GM19240 (cell line): ENCODE data around the gene RASSF4.

Experiments
- DNase-seq: peaks from one replicate; pipeline ENCODE4 v3.0.0; 2011; ENCODE audit warnings: low spot score; ENCODE audit not compliant: insufficient read length

RASSF4 gene

DNA sequence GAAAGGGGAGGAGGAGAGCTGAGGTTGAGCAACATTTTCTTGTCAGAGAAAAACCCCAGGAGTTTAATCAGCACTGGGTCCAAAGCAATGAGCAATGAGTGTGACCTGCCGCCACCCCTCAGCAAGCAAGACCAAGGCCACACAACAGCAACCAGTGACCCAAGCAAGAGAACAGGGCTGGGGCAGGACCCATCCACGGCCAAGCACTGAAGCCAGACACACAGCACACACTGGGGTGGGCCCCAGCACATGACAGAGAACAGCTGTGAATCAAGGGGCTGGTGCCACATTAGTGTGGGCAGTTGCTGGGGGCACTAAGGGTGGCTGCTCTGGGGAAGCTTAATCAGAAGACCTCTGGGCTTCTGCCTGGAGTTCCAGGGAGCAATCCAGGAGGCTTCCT lies 32.2 kb upstream of the RASSF4 start:
- DNase-seq, result no peak

GRCh38 chr10:44928462-44928861 lies 31.1 kb upstream of the RASSF4 start:
- DNase-seq, result no peak

GRCh38 chr10:44929356-44930255 lies 30.0 kb upstream of the RASSF4 start:
- DNase-seq, result no peak

DNA sequence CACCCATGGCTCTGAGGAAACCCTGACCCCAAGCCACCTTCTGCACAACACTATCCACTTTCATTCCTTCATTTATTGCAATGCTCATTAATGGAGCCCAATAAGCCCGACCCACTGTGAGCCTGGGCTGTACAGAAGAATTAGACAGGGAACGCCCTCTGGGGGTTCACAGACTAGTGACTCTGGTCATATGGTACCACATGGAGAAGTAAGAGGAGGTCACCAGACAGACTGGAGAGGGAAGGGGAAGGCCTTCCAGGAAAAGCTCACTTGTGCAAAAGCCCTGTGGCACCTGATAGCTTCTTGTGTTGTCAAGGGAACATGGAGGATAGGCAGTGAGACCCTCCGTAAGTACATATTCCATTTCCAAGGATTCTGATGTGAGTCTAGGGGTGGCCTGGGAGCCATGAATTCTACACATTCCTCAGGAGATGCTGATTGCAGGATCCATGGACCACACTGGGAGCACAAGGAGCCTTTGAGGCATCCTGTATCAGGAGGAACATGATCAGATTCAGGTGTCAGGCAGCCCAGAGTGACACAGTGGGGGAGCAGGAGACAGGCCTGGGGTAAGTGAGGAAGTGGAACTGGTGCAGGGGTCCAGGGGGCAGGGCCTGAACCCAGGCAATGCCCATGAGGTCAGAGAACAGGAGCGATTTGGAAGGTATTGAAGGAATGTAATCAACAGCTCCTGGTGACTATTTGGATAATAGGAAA lies 28.5 kb upstream of the RASSF4 start:
- no peak for DNase-seq

DNA sequence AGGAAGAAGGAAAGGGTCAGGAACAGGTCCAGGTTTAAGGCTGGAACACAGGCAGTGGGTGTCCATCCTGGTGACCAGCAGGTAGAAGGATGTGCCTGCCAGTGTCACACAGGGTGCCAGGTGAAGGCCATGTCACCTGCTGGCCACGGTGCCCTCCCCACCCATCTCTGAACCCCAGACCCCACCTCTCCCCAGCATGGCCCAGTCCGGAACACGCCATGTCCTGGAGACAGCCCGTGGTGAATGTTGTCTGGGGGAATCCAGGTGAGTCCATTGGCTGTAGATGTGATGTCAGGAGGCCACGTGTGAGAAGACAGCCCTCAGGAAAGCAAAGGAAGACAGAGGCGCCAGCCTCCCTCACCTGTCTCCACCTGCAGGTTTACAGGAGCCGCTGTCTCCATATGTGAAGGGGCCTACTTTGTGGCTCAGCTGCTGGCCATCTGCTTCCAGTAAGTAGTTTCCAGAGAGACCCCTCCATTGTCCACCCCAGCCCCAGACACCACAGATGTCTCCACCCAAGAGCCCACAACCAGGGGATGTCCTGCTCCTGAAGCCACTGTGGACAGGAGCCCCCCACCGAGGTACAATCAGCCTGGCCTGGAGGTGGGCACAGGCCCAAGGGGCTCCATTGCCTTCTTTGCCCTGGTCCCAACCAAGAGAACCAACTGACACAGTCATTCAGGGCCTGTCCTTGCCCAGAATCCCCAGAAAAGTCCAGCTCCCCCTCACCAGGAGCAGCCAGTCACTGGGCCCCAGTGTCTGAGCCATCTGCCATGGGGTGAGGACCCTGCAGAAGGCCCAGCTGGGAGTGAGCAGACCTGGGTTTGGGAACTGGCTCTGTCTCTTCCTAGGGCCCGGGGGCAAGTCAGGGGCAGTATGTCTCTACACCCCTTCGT lies 27.7 kb upstream of the RASSF4 start:
- DNase-seq, result no peak

DNA sequence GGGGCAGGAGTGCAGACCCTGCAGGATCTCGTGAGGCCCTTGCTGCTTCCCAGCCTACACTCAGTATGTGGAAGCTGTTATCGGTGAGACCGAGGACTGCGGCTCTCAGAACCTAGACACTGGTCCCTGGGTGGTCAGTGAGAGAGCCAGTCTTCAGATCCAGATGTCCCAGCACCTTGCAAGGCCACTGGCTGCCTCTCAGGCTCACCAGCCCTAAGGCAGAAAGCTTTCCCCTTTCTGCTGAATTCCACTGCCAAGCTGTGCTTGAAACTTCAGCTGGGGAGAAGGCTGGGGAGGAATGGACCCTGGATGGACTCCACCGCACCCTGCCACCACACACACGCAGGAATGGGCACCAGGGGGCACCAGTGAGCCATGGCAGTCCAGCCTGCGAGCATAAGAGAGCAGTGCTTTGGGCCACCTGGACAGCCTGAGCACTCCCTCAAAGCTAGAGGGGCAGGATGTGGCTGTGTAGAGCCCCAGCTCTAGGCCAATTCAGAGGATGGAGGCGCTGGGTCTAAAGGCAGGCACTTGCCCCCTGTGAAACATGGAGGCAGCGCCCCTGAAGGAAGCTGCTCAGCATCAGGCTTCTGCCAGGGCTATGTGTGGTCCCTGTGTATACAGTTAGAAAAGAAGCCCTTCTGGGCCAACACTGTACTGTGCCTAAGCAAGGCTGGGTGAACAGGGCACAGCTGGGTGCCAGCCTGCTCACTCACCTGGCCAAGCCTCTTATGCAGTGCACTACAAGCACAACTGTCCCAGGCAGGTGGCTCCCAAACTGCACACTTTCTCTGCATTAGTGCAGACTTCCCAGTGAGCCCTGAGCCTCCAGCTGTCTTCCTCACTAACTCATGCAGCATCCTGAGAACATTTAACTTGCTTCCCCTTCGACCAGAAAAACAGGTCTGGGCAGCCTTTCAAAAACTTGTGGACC lies 26.8 kb upstream of the RASSF4 start:
- DNase-seq, result peak; percentile 63

DNA sequence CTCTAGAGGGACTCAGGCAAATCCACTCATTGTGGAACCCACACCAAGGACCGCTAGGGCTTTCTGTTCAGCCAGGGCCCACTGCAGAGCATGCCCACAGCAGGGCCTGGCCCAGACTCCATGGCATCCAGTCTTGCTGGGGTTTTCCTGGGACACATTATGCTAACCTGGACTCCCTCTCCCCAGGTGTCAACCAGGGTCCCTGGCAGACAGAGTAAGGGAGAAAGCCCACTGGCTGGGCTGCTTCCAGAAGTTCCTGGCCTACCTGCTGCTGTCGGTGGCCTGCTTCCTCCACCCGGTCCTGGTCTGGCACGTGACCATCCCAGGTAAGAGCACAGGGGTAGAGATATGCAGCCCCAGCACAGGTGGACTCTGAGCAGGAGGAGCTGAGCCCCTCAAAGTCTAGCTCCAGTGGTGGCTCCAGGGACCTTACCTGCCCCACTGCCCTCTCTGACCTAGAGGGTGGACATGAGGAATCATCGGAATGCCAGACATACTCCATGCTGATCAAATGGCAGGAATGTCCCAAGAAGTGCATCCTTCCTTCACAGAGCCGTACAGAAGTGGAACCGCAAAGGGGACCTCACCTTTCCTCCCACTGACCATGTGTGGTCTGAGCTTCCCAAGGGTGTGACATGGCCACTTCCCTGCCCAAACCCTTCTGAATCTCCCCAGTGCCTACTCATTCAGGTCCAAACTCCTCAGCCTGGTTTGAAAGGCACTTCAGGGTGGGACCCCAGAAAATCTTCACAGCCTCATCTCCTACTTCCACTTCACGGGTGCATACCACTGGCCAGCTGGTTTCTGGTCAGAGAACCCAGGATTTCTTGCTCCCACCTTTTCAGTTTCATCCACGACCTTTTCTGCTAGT lies 25.9 kb upstream of the RASSF4 start:
- no peak for DNase-seq

DNA sequence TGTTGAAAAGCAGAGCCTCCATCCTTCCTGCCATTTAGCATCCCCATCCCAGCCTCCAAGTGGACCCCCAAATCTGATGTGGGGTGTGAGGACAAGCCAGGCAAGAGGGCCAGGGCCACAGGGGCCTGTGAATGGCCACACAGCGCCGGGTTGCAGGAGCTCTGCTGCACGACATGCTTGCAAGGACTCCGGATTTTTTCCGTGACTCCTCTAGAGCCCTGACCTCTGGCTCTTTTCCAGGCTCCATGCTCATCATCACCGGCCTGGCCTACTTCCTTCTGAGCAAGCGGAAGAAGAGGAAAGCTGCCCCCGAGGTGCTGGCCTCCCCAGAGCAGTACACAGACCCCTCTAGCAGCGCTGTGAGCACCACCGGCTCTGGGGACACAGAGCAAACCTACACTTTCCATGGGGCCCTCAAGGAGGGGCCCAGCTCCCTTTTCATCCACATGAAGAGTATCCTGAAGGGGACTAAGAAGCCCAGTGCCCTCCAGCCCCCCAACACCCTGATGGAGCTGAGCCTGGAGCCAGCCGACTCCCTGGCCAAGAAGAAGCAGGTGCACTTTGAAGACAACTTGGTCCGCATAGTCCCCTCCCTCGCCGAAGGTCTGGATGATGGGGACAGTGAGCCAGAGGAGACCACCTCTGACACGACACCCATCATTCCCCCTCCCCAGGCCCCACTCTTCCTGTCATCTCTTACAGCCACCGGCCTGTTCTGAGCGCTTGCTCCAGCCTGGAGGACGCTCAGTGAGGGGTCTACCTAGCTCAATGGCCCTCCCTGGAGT lies 25.0 kb upstream of the RASSF4 start:
- no peak for DNase-seq

- no peak for DNase-seq
Measured at GRCh38 chr10:44935201-44935965, 24.2 kb upstream of the RASSF4 start.

GRCh38 chr10:44935966-44936295 lies 23.7 kb upstream of the RASSF4 start:
- DNase-seq, result no peak

DNA sequence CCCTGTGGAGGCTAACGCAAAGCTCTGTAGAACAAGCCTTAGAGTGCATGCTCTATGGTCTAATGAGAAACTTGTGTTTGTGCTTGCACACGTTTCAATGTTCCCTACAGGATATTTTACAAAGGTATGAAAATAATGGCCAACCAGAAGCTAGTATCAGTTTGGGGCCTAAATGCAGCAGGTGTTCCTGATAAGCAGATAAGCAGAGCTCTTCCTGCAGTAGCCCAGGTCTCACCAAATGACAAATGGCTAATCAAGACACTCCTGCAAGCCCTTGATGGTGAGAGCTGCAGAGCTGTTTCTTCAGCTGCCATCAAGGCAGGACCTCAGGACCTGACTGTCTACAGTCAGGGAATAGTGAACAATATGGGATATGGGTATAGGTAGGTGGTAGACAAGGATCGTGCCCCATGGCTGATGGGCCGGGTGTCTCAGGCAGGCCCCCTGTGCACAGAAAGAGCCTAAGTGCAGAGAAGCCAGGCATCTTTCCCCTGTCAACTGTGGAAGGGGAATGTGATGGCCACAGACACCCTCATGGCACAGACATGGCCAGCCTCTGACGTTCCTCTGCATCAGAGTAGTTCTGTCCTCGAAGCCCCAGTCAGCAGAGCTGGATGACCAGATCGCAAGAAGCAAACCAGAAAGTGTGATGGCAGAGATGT lies 23.2 kb upstream of the RASSF4 start:
- DNase-seq, result no peak

GRCh38 chr10:44937196-44938005 lies 22.2 kb upstream of the RASSF4 start:
- no peak for DNase-seq

DNA sequence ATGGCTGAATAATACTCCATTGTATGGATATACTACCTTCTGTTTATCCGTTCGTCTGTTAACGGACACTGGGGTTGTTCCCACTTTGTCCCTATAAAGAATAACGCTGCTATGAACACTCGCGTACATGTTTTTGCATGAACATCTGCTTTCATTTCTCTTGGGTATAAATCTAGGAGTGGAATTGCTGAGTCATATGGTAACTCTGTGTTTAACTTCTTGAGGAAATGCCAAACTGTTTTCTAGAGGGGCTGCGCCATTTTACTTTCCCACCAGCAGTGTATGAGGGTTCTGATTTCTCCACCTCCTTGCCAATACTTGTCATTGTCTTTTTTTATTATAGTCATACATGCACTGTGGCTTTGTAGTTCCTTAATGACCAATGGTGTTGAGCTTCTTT lies 20.6 kb upstream of the RASSF4 start:
- DNase-seq, result no peak

DNA sequence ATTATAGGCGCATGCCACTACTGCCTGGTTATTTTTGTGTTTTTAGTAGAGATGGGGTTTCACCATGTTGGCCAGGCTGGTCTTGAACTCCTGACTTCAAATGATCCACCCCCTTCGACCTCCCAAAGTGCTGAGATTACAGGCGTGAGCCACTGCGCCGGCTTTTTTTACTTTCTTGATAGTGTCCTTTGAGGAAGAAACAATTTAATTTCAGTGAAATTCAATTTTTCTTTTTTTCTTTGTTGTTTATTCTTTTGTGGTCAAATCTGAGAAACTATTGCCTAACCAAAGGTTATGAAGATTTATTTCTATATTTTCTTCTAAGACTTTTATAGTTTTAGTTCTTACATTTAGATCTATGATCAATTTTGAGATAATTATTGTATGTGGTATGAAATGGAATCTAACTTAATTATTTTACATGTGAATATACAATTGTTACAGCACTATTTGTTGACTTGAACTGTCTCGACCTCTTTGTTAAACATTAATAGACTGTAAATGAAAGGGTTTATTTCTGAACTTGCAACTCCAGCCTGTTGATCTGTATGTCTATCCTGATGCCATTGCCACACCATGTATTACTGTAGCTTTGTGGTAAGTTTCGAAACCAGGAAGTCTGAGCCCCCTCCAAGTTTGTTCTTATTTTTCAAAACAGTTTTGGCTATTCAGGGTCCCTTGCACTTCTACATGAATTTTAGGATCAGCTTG lies 19.8 kb upstream of the RASSF4 start:
- no peak for DNase-seq

DNA sequence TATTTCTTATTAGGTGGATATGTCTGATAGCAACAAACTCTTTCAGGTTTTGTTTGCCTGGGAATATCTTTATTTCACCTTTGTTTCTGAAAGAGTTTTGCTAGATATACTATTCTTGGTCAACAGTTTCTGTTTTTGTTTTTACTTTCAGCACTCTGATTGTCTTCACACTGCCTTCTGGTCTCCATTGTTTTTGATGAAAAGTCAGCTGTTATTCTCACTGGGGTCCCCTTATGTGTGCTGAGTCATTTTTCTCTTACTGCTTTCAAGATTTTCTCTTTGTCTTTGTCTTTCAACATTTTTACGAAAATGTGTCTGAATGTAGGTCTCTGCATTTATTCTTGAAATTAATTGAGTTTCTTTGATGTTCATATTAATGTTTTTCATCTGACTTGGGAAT lies 15.2 kb upstream of the RASSF4 start:
- DNase-seq, result no peak

GRCh38 chr10:44946205-44946604 lies 13.4 kb upstream of the RASSF4 start:
- no peak for DNase-seq
